Fibroblast of the aortic adventitia (primary cell): ENCODE measurements around the gene BYSL. TPM values are rescaled to one million over a fixed set of nuclear protein-coding genes. Genes with fewer than 3 reads are reported as not detected.

Experiments used
- DNase-seq: peaks from one replicate; pipeline ENCODE4 v3.0.0-alpha.2; 2010; ENCODE audit warnings: low read depth
- H3K4me3 ChIP-seq: 2 replicates; pipeline ENCODE4 v1.5.1; 2011; ENCODE audit warnings: low read depth, mild to moderate bottlenecking, control low read depth, low read length, moderate library complexity
- total RNA-seq: library from RNA; depleted of rRNA; stranded (reverse); fragments of >200 nt; gene quantifications from 2 replicates; pipeline ENCODE4 v1.2.3, GENCODE V29; 2012; ENCODE audit warnings: low replicate concordance
- TF ChIP-seq, protein P1 (sequence below): IDR thresholded peaks from 2 replicates; pipeline ENCODE4 v1.5.1; 2011; ENCODE audit warnings: mild to moderate bottlenecking, low read length, control low read depth, inconsistent platforms; ENCODE audit not compliant: insufficient read depth

BYSL gene
- total RNA-seq, 1 donor = 14.2 TPM

DNA sequence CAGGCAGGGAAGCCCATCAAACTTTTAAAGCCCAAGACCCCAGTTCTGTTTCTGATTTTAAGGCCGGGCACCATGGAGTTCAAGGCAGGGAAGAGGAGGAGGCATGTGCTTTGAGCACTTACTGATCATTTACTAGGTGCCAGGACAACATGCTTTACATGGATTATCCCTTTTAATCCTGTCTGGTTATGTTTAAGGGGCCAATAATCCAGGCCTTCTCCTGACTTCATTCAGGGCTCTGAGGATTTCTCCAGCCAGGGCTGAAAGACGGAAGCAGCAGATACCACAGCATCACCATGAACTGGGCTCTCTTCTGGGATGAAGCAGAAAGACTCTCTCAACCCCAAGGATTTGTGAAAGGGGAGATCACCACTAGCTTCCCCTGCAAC is 16.2 kb downstream of the BYSL start:
- DNase-seq = no peak
- no peak overlapping the region for H3K4me3 ChIP-seq
- TF ChIP-seq, protein P1, sequence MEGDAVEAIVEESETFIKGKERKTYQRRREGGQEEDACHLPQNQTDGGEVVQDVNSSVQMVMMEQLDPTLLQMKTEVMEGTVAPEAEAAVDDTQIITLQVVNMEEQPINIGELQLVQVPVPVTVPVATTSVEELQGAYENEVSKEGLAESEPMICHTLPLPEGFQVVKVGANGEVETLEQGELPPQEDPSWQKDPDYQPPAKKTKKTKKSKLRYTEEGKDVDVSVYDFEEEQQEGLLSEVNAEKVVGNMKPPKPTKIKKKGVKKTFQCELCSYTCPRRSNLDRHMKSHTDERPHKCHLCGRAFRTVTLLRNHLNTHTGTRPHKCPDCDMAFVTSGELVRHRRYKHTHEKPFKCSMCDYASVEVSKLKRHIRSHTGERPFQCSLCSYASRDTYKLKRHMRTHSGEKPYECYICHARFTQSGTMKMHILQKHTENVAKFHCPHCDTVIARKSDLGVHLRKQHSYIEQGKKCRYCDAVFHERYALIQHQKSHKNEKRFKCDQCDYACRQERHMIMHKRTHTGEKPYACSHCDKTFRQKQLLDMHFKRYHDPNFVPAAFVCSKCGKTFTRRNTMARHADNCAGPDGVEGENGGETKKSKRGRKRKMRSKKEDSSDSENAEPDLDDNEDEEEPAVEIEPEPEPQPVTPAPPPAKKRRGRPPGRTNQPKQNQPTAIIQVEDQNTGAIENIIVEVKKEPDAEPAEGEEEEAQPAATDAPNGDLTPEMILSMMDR = no peak

DNA sequence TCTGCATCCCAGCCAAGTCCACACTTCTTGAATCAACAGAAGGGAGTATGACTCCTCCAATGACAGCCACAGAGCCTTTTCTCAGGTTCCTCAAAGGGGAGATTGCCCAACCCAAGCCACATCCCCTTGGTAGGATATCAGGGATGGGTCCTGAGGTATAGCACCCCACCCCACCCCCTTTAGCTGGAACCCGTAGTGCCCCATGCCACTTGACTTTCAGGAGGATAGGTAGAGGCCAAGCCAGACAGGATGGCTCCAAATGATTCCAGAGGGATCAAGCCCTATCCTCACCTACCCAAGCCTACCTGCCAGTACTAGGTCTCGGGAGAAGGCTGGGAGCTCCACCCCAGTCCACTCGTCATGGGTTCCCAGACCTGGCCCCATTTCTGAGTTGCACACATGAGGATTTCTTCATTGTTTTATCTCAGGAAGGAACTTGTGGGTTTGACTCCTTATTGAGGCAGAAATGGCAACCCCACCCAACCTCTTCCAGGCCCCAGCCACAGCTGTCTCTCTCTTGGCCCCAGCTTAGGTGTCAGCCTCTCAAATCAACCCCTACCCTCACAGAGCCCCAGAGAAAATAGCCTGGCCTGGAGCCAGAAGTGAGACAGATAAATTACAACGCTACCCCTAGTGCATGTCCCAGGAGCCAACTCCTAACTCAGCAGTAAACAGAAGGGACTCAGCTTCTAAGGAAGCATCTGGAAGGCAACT is 16.7 kb downstream of the BYSL start:
- DNase-seq = peak; percentile 52
- TF ChIP-seq, protein P1 = no peak
- no peak overlapping the region for H3K4me3 ChIP-seq

DNA sequence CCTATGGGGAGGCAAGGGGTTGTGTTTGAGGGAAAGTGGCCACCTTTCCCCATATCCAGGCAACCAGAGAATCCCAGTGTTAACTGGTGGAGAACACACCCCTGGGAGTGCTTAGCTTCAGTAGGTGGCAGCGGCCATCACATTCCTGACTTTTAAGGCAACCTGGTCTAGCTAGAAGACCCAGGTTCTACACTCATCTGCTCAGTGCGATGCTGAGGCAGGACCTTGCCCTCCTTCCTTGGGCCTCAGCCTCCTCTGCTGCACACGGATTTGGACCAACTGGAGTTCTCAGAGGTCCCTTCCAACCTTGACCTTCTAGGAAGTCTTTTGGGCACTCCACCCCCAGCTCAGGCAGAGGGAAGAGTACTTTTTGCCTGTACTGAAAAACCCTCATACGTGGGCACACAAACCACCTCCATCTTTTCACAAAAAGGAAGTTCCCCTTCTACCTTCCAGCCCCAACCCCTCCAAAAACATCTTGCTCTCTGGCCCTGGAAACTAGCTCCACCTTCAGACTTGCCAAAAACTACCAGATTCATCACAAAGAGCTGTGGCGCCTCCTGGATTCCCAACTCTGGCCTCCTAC is 17.4 kb downstream of the BYSL start:
- no peak for DNase-seq
- H3K4me3 ChIP-seq = peak overlapping the region; percentile 9
- TF ChIP-seq, protein P1 = peak; percentile 0

DNA sequence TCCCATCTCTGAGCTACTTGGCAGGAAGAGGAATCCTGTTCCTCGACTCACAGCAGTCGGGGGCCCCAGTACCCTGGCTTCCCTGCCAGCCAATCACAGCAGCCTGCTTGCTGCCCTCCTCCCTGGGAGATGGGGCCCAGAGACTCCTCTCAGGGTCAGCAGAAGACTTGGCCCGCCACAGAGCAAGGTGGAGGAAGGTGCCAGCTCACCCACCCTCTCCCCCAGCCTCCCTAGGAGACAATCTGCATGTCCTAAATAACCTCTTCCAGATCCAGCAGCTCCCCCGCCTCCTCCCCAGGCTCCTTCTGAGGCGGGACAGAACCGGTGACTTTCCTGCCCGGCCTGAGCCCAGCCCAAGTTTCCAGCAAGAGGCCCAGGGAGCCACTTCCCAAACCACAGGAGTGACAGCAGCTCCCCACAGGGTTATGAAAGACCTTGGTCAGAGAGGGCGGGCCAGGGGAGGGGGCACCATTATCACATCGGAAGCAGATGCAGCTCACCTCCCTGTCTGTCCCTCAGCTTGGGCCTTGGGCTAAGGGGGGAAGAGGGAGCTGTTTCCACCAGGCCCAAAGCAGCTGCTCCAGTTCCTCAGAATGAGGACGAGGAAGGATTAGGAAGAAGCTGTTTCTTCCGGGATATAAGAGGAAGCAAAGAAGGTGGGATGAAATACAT is 18.0 kb downstream of the BYSL start:
- DNase-seq = peak; percentile 52
- H3K4me3 ChIP-seq = peak overlapping the region; percentile 95
- TF ChIP-seq, protein P1 = no peak

DNA sequence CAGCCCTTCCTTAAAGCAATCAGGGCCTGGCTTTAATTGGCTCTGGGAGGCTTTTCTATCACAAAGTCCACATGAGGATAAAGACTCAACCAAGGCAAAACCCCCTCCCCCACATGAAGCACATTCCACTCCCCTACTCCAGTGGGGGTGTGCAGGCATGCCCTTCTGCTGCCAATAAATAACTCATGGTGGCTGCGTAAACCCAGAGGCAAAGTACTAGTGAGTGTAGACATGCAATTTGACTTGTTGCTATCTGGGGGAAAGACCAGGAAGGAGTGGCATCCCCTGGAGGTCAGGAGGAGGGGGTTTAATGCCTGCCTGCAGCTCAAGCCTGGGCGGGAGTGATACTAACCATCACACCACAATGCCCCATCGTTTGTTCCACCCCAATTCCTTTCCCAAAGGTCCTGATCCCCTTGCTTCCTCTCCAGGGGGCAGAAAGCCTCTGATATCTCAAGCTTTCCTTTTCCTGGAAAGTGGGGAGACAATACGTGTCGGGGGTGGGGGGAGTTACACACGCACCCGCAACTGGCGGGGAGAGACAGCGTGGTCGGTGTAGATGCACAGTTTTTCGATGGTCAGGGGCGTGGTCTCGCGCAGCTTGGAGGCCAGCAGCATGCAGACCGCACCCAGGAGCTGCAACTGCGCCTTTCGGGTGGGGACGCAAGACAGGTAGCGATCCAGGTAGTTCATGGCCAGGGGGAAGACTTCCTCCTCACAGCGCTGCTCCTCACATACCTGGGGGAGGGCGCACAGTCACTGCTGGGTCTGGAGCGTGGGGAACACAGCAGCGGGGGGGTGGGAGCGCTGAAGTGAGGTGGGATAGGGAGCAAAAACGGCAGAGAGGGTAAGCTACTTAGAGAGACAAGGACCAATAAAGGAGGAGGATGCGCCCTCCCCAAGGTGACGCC is 18.8 kb downstream of the BYSL start:
- TF ChIP-seq, protein P1 = no peak
- DNase-seq = peak; percentile 48
- peak overlapping the region; percentile 95 for H3K4me3 ChIP-seq

DNA sequence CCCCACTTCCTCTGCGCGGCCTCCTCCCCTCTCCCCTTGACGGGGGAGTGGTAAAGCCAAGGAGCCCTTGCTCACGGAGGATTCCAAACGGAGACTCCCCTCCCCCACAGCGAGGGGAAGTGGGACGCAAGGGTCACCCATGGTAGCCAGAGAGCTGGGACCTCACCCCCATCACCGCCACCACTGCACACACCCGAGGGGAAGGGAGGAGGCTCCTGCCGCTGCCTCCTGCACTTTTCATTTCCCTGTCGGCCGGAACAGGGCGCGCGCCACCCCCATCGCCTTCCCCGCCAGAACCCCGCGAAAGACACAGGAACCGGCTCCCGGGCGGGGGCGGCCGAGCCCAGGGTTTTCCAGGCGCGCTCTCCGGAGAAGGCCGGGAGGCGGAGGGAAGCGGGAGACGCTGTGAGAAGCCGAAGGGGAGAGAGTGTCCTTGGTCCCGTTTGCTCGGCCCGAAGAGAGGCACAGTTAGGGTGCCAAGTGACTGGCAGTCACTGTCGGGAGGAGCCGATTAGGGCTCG is 19.5 kb downstream of the BYSL start:
- no peak for DNase-seq
- TF ChIP-seq, protein P1 = peak; percentile 3
- peak overlapping the region; percentile 95 for H3K4me3 ChIP-seq
